Panc1 (cell line): ENCODE results near the gene TTC5. TPM values are rescaled to one million over a fixed set of nuclear protein-coding genes. Genes with fewer than 3 reads are reported as not detected.

Experiments
- ATAC-seq: fragments of 200-7000 bp; cut with Tn5 transposase; 2 replicates; pipeline ENCODE4 v1.9.1; 2020; ENCODE audit warnings: mild to moderate bottlenecking, moderate library complexity
- BruUV-seq: library from RNA; stranded (reverse); fragments of 400-500 nt; replicated peaks from 2 replicates; lab custom pipeline; 2021; lab: Mats Ljungman, UMichigan
- CTCF ChIA-PET: fragments of 300-600 bp; sonication (Branson Sonifier 250); formaldehyde crosslinking; loops from one replicate; lab custom pipeline; 2022; ENCODE audit warnings: antibody characterized with exemption; lab: Charles Lee
- POLR2A ChIA-PET: fragments of 300-600 bp; sonication (Branson Sonifier 250); formaldehyde crosslinking; loops from one replicate; lab custom pipeline; 2022; ENCODE audit warnings: antibody characterized with exemption; lab: Charles Lee
- DNase-seq: peaks from one replicate; pipeline ENCODE4 v3.0.0-alpha.2; 2010; ENCODE audit warnings: low read depth, low spot score
- H3K27ac ChIP-seq: 2 replicates; pipeline ENCODE4 v1.5.1; 2011; ENCODE audit warnings: mild to moderate bottlenecking, low read length, inconsistent platforms
- H3K27me3 ChIP-seq: fragments of 200-500 bp; sonication (Bioruptor generic); 2 replicates; pipeline ENCODE4 v1.6.0; 2014; ENCODE audit warnings: low read length, inconsistent platforms; ENCODE audit not compliant: control insufficient read depth, insufficient read depth
- H3K36me3 ChIP-seq: fragments of 200-500 bp; sonication (Bioruptor generic); 2 replicates; pipeline ENCODE4 v1.5.1; 2014; ENCODE audit warnings: inconsistent platforms, mild to moderate bottlenecking, low read length, moderate library complexity; ENCODE audit not compliant: control insufficient read depth, insufficient read depth
- H3K4me1 ChIP-seq: 2 replicates; pipeline ENCODE4 v1.5.1; 2011; ENCODE audit warnings: inconsistent platforms, mild to moderate bottlenecking, low read length, moderate library complexity; ENCODE audit not compliant: control insufficient read depth, insufficient read depth
- H3K4me3 ChIP-seq, 2 experiments: 2 replicates each; pipeline ENCODE4 v1.5.1; 2011 to 2012; ENCODE audit warnings: low read depth in 2 of 2, low read length in 2 of 2, mild to moderate bottlenecking in 2 of 2, inconsistent platforms in 1 of 2, moderate library complexity in 1 of 2
- H3K9me3 ChIP-seq: fragments of 200-500 bp; sonication (Bioruptor generic); 2 replicates; pipeline ENCODE4 v1.5.1; 2014; ENCODE audit warnings: low read depth, mild to moderate bottlenecking, inconsistent platforms, low read length, moderate library complexity; ENCODE audit not compliant: control insufficient read depth, insufficient read depth
- POLR2AphosphoS5 ChIP-seq: IDR thresholded peaks from 2 replicates; pipeline ENCODE4 v1.6.1; 2012; ENCODE audit warnings: mild to moderate bottlenecking, low read depth, low read length, moderate library complexity
- SIN3A ChIP-seq: IDR thresholded peaks from 2 replicates; pipeline ENCODE4 v1.6.1; 2012; ENCODE audit warnings: low read depth, mild to moderate bottlenecking, low read length, moderate library complexity, borderline replicate concordance; ENCODE audit not compliant: insufficient read depth
- TCF7L2 ChIP-seq: IDR thresholded peaks from 2 replicates; pipeline ENCODE4 v1.6.1; 2011; ENCODE audit warnings: mild to moderate bottlenecking, low read depth, low read length, inconsistent platforms
- in situ Hi-C: cut with HindIII; loops from 2 replicates; pipeline ENCODE4 v1.10.0; 2016; ENCODE audit warnings: low sequenced_read_pairs, low pct_unique_long_range_greater_than_20kb
- intact Hi-C: fragments of 100-400 bp; cut with micrococcal nuclease; formaldehyde crosslinking; loops from one replicate; pipeline ENCODE4 v1.10.0; 2022; ENCODE audit not compliant: unreplicated experiment
- total RNA-seq: library from RNA; stranded (reverse); gene quantifications from one replicate; pipeline ENCODE4 v1.2.1, GENCODE V29; 2021; ENCODE audit not compliant: unreplicated experiment
- TF ChIP-seq, protein P1 (sequence below): fragments of 450-650 bp; IDR thresholded peaks from 2 replicates; pipeline ENCODE4 v1.5.1; 2017; ENCODE audit warnings: mild to moderate bottlenecking
- TF ChIP-seq, protein P2 (sequence below), 2 experiments: IDR thresholded peaks; 2 replicates each; pipeline ENCODE4 v1.6.1; 2011 to 2012; ENCODE audit warnings: low read depth in 2 of 2, control low read depth in 1 of 2, low read length in 1 of 2, mild to moderate bottlenecking in 1 of 2, moderate library complexity in 1 of 2; ENCODE audit not compliant: insufficient read depth in 1 of 2

TTC5 gene
- total RNA-seq, 1 experiment from 2014 or later: 10.0 TPM

DNA sequence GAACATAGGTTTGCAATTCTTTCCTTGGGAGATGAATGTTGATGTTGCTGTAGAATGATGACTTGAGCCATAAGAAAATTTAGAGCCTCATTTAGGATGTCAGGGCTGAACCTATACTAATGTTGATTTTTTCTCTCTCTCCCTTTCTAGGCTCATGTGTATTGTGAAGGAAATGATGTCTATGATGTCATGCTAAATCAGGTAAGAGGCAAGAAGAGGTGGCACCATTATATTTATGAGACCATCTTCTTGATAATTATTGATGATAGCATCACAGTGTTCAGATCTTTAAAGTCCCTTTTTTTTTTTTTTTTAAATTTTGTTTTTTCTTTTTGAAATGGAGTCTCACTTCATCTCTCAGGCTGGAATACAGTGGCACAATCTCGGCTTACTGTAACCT, 41.0 kb upstream of the TTC5 start:
- no peaks in the 10 kb centered on the region for H3K9me3 ChIP-seq
- no peak for ATAC-seq
- peaks cover 4% of the 10 kb centered on the region; the same call in 1 of the 2 replicates for H3K36me3 ChIP-seq
- H3K4me3 ChIP-seq: no peak overlapping the region
- no peaks in the 10 kb centered on the region for H3K27me3 ChIP-seq
- no peak overlapping the region for H3K27ac ChIP-seq
- TF ChIP-seq, protein P1, sequence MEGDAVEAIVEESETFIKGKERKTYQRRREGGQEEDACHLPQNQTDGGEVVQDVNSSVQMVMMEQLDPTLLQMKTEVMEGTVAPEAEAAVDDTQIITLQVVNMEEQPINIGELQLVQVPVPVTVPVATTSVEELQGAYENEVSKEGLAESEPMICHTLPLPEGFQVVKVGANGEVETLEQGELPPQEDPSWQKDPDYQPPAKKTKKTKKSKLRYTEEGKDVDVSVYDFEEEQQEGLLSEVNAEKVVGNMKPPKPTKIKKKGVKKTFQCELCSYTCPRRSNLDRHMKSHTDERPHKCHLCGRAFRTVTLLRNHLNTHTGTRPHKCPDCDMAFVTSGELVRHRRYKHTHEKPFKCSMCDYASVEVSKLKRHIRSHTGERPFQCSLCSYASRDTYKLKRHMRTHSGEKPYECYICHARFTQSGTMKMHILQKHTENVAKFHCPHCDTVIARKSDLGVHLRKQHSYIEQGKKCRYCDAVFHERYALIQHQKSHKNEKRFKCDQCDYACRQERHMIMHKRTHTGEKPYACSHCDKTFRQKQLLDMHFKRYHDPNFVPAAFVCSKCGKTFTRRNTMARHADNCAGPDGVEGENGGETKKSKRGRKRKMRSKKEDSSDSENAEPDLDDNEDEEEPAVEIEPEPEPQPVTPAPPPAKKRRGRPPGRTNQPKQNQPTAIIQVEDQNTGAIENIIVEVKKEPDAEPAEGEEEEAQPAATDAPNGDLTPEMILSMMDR: no peak
- no peak for TF ChIP-seq SIN3A
- TF ChIP-seq, protein P2, sequence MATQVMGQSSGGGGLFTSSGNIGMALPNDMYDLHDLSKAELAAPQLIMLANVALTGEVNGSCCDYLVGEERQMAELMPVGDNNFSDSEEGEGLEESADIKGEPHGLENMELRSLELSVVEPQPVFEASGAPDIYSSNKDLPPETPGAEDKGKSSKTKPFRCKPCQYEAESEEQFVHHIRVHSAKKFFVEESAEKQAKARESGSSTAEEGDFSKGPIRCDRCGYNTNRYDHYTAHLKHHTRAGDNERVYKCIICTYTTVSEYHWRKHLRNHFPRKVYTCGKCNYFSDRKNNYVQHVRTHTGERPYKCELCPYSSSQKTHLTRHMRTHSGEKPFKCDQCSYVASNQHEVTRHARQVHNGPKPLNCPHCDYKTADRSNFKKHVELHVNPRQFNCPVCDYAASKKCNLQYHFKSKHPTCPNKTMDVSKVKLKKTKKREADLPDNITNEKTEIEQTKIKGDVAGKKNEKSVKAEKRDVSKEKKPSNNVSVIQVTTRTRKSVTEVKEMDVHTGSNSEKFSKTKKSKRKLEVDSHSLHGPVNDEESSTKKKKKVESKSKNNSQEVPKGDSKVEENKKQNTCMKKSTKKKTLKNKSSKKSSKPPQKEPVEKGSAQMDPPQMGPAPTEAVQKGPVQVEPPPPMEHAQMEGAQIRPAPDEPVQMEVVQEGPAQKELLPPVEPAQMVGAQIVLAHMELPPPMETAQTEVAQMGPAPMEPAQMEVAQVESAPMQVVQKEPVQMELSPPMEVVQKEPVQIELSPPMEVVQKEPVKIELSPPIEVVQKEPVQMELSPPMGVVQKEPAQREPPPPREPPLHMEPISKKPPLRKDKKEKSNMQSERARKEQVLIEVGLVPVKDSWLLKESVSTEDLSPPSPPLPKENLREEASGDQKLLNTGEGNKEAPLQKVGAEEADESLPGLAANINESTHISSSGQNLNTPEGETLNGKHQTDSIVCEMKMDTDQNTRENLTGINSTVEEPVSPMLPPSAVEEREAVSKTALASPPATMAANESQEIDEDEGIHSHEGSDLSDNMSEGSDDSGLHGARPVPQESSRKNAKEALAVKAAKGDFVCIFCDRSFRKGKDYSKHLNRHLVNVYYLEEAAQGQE (IDR thresholded peaks at IDR 0.05; ENCODE audit: insufficient read depth in 1 of 2, low read depth in 2 of 2, low read length in 1 of 2): no peak
- no peak for TF ChIP-seq TCF7L2
- no peak for TF ChIP-seq POLR2AphosphoS5
- in situ Hi-C loops (no loop called here), intact Hi-C loops (no loop called here)
- BruUV-seq: no TSS peak
- POLR2A ChIA-PET: no interaction called here
- DNase-seq: no peak
- peaks cover 3% of the 10 kb centered on the region; the same call in 1 of the 2 replicates for H3K4me1 ChIP-seq
- CTCF ChIA-PET: no interaction called here

DNA sequence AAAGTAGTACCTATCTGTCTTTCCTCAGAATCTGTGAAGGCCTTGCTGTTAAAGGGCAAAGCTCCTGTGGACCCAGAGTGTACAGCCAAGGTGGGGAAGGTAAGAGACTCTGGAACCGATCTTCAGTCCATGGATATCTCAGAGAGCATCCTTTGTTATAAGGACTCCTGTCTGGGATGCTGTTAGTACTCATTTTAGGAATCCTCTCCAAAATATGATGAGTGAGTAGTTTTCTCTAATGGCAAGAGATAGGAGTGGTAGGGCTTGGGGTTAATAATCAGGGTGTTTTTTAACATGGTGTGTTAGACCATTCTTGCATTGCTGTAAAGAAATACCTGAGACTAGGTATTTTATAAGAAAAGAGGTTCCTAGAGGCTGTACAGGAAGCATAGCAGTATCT, 39.6 kb upstream of the TTC5 start:
- H3K4me3 ChIP-seq: no peak overlapping the region
- ChIA-PET CTCF (no interaction called here), POLR2A (no interaction called here)
- BruUV-seq: no TSS peak
- H3K9me3 ChIP-seq: no peaks in the 10 kb centered on the region
- TF ChIP-seq, protein P1: no peak
- TF ChIP-seq, protein P2 (IDR thresholded peaks at IDR 0.05; ENCODE audit: insufficient read depth in 1 of 2, low read depth in 2 of 2, low read length in 1 of 2): no peak
- no peak for TF ChIP-seq SIN3A
- TF ChIP-seq TCF7L2: no peak
- TF ChIP-seq POLR2AphosphoS5: no peak
- ATAC-seq: no peak
- DNase-seq: no peak
- no peak overlapping the region for H3K27ac ChIP-seq
- H3K36me3 ChIP-seq: peaks cover 4% of the 10 kb centered on the region; the same call in 1 of the 2 replicates
- H3K27me3 ChIP-seq: no peaks in the 10 kb centered on the region
- peaks cover 3% of the 10 kb centered on the region; the same call in 1 of the 2 replicates for H3K4me1 ChIP-seq
- in situ Hi-C loops: no loop called here
- intact Hi-C loops: no loop called here
